ENCODE results near the gene FCRL1. TPM values are rescaled to one million over a fixed set of nuclear protein-coding genes. Genes with fewer than 3 reads are reported as not detected.

Gene FCRL1, protein sequence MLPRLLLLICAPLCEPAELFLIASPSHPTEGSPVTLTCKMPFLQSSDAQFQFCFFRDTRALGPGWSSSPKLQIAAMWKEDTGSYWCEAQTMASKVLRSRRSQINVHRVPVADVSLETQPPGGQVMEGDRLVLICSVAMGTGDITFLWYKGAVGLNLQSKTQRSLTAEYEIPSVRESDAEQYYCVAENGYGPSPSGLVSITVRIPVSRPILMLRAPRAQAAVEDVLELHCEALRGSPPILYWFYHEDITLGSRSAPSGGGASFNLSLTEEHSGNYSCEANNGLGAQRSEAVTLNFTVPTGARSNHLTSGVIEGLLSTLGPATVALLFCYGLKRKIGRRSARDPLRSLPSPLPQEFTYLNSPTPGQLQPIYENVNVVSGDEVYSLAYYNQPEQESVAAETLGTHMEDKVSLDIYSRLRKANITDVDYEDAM
- total RNA-seq (ENCODE audit: low replicate concordance): not detected in 2 replicates
- long read RNA-seq: 0 reads

GRCh38 chr1:157819896-157820295 is at the start of gene FCRL1:
Gene FCRL1 (minus strand): TSS chr1:157820120. CDS start chr1:157820037, 83 bp downstream.
- Mint-ChIP-seq H3K27me3 (peaks cover 3% of the 10 kb centered on the region), H3K36me3 (no peaks in the 10 kb centered on the region), H3K9me3 (no peaks in the 10 kb centered on the region), H3K27ac (no peak within 1 kb of the TSS), H3K4me1 (ENCODE audit: unreplicated experiment) (no peaks in the 10 kb centered on the region), H3K4me3 (no peak within 1 kb of the TSS)
- DNase-seq (ENCODE audit: extremely low spot score, unreplicated experiment): no peak
- TF ChIP-seq CTCF (conservative IDR thresholded peaks at IDR 0.05): no peak

DNA sequence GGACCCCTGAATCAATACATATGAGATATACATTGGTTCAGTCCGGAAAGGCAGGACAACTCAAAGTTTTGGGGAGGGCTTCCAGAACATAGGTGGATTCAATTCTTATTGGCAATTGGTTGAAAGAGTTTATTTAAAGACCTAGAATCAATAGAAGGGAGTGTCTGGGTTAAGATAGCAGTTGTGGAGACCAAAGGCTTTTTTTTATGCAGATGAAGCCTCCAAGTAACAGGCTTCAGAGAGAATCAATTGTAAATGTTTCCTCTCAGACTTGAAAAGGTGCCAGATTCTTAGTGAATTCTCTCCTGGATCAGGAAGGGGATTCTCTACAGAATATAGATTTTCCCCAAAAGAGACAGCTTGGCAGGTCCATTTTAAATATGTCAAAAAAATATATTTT is 48.7 kb upstream of the FCRL1 start:
- no peak for DNase-seq (ENCODE audit: extremely low spot score, unreplicated experiment)
- H3K27ac Mint-ChIP-seq: no peak overlapping the region
- TF ChIP-seq CTCF (conservative IDR thresholded peaks at IDR 0.05): no peak
- H3K4me1 Mint-ChIP-seq (ENCODE audit: unreplicated experiment): no peaks in the 10 kb centered on the region
- no peaks in the 10 kb centered on the region for H3K9me3 Mint-ChIP-seq
- H3K36me3 Mint-ChIP-seq: no peaks in the 10 kb centered on the region
- H3K27me3 Mint-ChIP-seq: peaks cover 22% of the 10 kb centered on the region
- no peak overlapping the region for H3K4me3 Mint-ChIP-seq

GRCh38 chr1:157862114-157863070 is 42.5 kb upstream of the FCRL1 start:
- no peak for DNase-seq (ENCODE audit: extremely low spot score, unreplicated experiment)
- no peak overlapping the region for H3K27ac Mint-ChIP-seq
- no peaks in the 10 kb centered on the region for H3K36me3 Mint-ChIP-seq
- H3K9me3 Mint-ChIP-seq: no peaks in the 10 kb centered on the region
- peaks cover 11% of the 10 kb centered on the region for H3K27me3 Mint-ChIP-seq
- no peaks in the 10 kb centered on the region for H3K4me1 Mint-ChIP-seq (ENCODE audit: unreplicated experiment)
- H3K4me3 Mint-ChIP-seq: no peak overlapping the region
- no peak for TF ChIP-seq CTCF (conservative IDR thresholded peaks at IDR 0.05)

DNA sequence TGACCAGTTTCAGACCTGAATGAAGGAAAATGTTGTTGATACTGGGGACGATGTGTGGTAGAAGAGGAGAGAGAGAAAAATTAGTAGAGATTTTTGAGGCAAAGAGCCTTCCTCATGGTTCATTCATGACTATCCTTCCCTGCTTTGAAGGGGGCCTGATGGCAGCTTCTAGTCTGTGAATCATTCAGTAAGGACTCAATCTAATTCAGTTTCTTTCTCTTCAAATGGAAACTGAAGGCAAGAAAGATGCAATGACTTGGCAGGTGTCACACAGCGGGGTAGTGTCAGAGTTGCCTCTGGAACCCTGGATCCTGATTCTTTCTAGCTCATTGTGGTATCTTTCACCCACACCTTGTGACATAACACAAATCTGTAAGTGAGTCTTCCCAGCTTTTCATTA is 36.6 kb upstream of the FCRL1 start:
- Mint-ChIP-seq H3K27me3 (no peaks in the 10 kb centered on the region), H3K4me1 (ENCODE audit: unreplicated experiment) (no peaks in the 10 kb centered on the region), H3K4me3 (no peak overlapping the region), H3K9me3 (no peaks in the 10 kb centered on the region), H3K27ac (no peak overlapping the region), H3K36me3 (no peaks in the 10 kb centered on the region)
- DNase-seq (ENCODE audit: extremely low spot score, unreplicated experiment): no peak
- TF ChIP-seq CTCF (conservative IDR thresholded peaks at IDR 0.05): no peak

DNA sequence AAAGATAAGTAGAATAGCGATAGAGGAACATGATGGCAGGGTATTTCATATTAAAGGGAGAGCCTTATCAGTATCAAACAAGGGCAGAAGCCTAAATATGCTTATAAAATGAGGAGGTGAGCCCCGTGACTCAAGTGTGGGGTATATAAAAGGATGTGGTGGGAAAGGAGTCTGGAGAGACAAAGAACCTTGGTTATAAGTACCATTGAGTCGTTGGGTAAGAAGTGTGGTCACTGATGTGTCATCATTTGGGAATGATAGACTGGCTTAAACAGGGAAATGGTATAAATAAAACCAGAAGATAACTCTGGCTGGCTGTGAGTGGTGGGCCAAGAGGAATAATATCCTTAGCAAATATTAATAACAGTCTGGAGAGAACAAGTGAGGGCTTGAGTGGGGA is 32.6 kb upstream of the FCRL1 start:
- H3K27ac Mint-ChIP-seq: no peak overlapping the region
- H3K4me1 Mint-ChIP-seq (ENCODE audit: unreplicated experiment): no peaks in the 10 kb centered on the region
- no peaks in the 10 kb centered on the region for H3K27me3 Mint-ChIP-seq
- no peaks in the 10 kb centered on the region for H3K9me3 Mint-ChIP-seq
- H3K36me3 Mint-ChIP-seq: no peaks in the 10 kb centered on the region
- DNase-seq (ENCODE audit: extremely low spot score, unreplicated experiment): no peak
- H3K4me3 Mint-ChIP-seq: no peak overlapping the region
- no peak for TF ChIP-seq CTCF (conservative IDR thresholded peaks at IDR 0.05)
